Activated T-helper 9 cell treated with anti-CD3 and anti-CD28 coated beads, Interleukin-2, amount 50 U/mL, for 16 hours (primary cell): ENCODE results near the gene PRR32.
"Not testable (repeated sequence)": the region's sequence is repeated elsewhere in the genome, so short reads cannot be mapped to it uniquely, and the experiment has no call there.

ENCODE experiments used
- DNase-seq: peaks from one replicate; pipeline ENCODE4 v3.0.0-alpha.2; 2020; ENCODE audit warnings: low read depth

The PRR32 gene, protein sequence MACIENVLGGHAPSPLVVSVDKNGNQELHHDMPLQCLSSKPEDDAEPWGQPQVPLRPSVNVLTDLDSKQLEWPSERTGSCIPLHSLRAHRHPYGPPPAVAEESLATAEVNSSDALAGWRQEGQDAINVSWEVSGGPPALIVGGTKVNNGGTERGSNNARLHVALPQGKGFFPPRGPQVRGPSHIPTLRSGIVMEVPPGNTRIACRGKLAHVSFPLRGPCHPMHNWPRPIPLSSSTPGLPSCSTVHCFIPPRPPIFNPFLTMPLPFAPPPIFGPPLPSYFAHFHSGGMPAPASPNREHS

DNA sequence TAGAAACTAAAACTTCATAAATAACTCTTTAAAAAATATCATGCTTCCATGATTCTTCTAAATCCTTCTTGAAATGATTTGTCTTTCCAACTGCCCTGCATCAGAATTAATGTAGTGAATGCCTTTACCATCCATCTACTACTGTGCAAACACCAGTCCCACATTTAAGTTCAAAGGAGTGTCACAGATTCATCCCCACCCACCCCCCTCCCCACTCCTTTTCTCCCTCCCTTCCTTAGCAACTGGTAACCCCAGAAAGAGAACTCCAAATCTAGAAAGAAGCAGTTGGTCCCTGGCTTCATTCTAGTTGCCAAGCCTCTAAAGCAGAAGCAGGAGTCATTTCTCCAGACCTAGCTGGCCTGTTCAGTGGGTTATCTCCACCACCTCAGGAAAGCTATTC lies at the start of gene PRR32:
Gene PRR32 (plus strand): TSS at position 301 of the 400 bp plus-strand sequence. CDS start 115 bp downstream, outside the sequence.
- DNase-seq, result no peak

DNA sequence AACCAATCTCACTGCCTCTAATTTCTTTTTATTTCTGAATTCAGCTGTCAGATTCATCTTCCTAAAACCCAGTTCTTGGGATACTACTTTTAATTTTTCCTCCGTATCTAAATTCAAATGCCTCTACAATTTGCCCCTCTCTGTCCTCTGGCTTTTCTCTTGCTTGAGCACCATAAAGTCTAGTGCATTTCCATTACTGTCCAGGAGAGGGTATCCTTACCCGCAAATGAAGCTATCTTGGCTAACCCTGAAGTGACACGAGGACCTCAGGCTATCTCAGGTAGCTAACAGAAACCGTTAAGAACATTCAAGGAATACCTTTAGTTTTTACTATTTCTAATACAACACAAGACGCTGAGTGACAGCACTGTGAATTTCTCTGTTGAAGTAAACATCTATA lies 49.4 kb upstream of the PRR32 start:
- DNase-seq, result no peak

DNA sequence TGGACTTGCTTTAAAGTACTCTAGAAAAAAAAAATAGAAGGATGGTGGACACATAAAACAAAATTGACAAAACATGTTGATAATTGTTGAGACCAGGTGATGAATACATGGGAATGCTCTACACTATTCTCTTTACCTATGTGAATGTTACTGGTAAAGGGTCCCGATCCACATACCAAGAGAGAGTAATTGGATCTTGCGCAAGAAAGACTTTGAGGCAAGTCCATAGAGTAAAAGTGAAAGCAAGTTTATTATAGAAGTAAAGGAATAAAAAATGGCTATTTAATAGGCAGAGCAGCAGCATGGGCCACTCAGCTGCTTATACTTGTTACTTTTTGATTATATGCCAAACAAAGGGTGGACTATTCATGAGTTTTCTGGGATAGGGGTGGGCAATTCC lies 34.0 kb upstream of the PRR32 start:
- DNase-seq, result no peak

DNA sequence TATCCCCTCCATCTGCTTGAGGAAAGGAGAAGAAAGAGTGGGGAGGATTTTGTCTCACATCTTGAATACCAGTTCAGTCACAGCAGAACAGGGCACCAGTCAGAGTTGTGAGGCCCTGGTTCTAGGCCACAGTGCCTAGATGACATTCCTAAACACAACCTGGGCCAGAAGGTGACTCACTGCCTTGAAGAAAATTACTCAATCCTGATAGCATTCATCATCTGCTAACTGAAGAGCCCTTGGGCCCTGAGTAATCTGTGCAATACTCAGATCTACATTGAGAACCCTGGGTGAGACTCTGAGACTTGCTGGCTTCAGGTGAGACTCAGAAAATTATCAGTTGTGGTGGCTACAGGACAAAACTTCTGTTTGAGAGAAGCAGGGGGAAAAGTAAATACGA lies 20.5 kb upstream of the PRR32 start:
- no peak for DNase-seq

DNA sequence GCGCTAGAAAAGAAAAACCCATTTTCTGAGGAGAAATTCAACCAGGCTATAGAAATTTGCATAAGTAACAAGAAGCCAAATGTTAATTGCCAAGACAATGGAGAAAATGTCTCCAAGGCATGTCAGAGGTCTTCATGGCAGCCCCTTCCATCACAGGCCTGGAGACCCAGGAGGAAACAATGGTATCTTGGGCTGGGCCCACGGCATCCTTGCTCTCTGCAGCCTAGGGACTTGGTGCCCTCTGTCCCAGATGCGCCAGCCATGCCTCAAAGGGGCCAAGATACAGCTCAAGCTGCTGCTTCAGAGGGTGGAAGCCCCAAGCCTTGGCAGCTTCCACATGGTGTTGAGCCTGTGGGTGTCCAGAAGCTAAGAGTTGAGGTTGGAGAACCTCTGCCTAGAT lies 12.7 kb upstream of the PRR32 start:
- DNase-seq, result not testable (repeated sequence)

DNA sequence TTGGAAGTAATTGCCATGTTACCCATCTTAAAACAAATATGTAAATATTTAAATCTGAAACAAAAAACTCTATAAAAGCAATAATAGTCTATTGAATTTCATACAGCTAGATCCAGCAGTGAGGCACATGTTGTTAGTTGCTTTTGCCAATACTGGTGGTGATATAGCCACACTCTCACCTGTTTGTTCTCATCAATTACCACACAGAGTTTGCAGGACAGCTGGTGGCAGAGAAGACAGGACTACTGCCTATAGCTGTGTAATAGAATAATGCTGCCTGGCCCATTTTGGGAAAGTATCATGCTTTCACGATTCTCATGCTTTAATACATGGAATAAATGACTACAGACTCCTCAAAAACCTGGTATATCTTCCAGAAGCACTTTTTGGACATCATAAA lies 3.7 kb upstream of the PRR32 start:
- no peak for DNase-seq

DNA sequence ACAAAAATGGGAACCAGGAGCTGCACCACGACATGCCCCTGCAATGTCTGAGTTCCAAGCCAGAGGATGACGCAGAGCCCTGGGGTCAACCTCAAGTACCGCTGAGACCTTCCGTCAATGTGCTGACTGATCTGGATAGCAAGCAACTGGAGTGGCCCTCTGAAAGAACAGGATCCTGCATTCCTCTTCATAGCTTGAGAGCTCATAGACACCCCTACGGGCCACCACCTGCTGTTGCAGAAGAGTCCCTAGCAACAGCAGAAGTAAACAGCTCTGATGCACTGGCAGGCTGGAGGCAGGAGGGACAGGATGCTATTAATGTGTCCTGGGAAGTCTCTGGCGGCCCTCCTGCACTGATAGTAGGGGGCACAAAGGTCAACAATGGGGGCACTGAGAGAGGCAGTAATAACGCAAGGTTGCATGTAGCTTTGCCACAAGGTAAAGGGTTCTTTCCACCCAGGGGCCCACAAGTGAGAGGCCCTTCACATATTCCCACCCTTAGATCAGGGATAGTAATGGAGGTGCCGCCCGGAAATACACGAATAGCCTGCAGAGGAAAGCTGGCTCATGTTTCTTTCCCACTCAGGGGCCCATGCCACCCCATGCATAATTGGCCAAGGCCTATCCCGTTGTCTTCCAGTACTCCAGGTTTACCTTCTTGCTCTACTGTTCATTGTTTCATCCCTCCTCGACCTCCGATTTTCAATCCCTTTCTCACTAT lies 1.3 kb downstream of the PRR32 start:
- no peak for DNase-seq

DNA sequence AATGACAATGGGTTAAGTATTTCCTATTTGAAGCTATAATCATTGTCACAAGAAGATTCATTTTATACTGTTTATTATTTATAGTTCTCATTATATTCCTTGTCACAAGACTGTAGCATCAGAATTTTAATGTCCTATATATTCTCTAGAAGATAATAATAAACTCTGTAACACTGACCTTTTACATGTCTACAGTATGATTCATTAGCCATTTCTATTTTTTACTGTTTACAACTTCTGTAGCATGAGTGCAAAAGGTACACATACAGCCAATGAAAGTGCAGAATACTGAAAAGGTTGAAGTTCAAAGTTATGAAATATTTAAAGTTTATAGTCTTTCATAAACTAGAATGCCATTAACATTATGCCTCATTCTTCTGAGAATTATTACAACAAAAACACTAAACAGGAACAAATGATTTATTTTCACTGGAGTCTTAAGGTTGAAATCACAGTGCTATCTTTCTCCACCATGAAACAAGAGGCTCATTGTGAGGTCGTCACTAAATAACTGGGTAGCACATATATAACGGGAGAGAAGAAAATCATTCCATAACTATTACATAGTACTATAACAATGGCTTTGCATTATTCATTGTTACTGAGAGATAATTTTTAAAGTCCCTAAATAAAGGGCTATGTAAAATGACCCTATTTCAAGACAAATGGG lies 4.9 kb downstream of the PRR32 start:
- DNase-seq, result no peak

DNA sequence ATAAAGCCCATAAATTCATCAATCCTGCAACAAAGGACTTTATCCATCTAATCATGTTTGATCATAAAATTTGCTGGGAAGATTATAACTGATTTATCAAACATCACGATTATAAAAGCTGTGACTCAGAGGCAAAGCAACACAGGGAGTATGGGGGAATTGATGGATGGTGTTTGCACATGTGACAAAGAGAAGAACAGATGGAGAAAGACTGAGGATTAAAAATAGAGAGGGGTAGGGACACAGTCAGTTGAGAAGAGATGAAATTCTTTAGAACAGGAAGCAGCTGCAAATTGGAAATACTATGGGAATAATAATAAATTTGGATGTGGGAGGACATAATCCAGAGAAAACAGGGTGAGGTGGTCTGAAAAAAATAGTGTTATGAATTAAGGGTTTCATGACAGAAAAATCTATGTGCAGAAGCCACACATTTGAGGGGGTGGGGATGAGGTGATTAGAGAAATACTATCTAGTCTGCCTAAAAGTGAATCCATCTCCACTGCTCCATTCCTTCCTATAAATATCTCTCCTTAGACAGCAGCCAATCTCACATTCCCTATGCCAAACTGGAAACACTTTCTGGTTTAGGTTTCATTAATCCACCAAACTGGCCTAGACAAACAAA lies 6.2 kb downstream of the PRR32 start:
- DNase-seq, result no peak

DNA sequence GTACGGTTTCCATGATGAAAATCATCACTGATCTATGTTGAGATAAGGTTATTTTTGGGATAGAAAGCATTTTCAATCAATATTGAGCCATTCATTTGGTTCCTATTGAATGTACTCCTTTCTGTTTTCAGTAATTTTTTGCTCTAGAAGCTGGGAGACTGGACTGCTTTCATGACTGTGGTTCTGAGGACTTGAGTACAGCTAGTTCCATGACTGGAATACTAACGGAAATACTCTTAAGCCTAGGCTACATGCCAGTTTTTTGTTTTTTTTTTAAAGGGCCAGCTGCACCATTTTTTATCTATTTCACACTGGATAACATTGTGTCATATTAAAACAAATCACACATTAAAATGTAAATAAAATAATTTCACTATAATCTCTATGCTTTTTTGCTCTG lies 16.7 kb downstream of the PRR32 start:
- no peak for DNase-seq

DNA sequence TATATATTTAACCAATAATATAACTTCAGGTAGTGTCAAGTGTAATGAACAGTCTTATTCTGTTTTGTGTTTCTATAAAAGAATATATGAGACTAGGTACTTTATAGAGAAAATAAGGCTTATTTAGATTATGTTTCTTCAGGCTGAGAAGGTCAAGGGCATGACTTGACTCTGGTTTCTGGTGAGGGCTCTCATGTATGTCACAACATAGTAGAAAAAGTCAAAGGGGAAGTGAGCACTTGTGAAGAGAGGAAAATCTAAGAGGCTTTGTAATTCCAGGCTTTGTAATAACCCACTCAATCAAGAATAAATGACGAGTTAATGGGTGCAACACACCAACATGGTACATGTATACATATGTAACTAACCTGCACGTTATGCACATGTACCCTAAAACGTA lies 27.6 kb downstream of the PRR32 start:
- DNase-seq, result no peak

DNA sequence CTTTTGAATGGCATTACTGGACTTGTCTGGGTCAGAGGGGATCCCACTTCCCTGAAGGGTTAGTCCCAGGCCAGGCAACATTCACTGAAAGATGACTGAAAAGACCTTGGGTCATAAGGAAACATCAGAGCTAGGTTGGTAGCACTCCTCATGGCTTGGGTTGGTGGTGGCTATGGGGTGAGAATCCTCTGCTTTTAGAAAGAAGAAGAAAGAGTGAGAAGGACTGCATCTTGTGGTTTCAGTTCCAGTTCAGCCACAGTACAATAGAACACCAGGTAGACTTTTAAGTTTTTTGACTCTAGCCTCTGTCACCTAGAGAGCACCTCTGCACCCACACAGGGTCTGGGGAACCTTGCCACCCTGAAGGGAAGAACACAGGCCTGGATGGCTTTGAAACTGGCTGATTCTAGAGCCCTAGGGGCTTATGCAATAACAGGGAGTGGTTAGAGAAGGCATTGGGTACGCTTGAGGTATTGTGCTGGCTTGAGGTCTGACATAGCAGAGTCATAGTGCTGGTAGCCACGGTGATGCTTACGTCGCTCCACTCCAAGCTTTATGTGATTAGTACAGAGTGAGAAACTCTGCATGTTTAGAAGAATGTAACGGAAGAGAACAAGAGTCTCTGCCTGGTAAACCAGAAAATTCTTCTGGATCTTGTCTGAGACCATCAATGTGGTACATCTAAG lies 36.5 kb downstream of the PRR32 start:
- DNase-seq, result no peak
